Panc1 (cell line): ENCODE results near the gene CBX3.

Experiments
- CTCF ChIP-seq: fragments of 450-650 bp; IDR thresholded peaks from 2 replicates; pipeline ENCODE4 v1.5.1; 2017; ENCODE audit warnings: mild to moderate bottlenecking
- TF ChIP-seq, protein P1 (sequence below), 2 experiments: IDR thresholded peaks; 2 replicates each; pipeline ENCODE4 v1.6.1; 2011 to 2012; ENCODE audit warnings: low read depth in 2 of 2, control low read depth in 1 of 2, low read length in 1 of 2, mild to moderate bottlenecking in 1 of 2, moderate library complexity in 1 of 2; ENCODE audit not compliant: insufficient read depth in 1 of 2

DNA sequence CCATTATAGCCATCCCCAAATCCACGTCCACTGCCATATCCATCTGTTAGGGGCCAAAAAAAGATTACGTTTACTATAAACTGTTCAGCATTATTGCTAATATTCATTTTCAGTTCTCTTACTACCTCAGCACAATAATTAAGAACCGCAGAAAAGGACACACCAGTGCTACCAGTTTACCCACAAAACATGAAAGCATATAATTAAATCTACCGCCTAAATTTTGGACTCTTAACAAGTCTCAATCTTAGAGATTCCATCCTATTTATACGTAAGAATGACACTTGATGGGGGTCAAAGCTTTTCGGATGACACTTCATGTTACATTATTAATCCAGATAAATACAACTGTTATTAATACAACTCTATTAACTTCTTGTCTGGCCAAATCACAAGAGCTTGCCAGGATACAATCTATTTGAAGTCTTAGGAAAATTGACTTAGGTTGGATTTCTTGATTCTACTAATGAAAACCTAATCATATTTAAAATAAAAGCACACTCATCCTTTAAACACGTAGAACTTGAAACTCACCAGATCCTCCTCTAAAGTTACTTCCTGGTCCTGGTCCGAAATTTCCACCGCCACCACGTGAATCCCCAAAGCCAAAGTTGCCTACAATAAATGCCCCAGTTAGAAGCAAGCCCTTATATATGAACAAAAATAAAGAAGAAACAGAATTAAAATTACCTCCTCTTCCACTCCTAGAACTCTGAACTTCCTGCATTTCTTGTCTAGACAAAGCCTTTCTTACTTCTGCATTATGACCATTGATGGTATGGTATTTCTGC is 5.5 kb upstream of the CBX3 start:
- TF ChIP-seq CTCF, result no peak
- TF ChIP-seq, protein P1, sequence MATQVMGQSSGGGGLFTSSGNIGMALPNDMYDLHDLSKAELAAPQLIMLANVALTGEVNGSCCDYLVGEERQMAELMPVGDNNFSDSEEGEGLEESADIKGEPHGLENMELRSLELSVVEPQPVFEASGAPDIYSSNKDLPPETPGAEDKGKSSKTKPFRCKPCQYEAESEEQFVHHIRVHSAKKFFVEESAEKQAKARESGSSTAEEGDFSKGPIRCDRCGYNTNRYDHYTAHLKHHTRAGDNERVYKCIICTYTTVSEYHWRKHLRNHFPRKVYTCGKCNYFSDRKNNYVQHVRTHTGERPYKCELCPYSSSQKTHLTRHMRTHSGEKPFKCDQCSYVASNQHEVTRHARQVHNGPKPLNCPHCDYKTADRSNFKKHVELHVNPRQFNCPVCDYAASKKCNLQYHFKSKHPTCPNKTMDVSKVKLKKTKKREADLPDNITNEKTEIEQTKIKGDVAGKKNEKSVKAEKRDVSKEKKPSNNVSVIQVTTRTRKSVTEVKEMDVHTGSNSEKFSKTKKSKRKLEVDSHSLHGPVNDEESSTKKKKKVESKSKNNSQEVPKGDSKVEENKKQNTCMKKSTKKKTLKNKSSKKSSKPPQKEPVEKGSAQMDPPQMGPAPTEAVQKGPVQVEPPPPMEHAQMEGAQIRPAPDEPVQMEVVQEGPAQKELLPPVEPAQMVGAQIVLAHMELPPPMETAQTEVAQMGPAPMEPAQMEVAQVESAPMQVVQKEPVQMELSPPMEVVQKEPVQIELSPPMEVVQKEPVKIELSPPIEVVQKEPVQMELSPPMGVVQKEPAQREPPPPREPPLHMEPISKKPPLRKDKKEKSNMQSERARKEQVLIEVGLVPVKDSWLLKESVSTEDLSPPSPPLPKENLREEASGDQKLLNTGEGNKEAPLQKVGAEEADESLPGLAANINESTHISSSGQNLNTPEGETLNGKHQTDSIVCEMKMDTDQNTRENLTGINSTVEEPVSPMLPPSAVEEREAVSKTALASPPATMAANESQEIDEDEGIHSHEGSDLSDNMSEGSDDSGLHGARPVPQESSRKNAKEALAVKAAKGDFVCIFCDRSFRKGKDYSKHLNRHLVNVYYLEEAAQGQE (IDR thresholded peaks at IDR 0.05; ENCODE audit: insufficient read depth in 1 of 2, low read depth in 2 of 2, low read length in 1 of 2), result no peak
